Osteoblast (primary cell): ENCODE results near the gene SCAMP2. TPM values are rescaled to one million over a fixed set of nuclear protein-coding genes. Genes with fewer than 3 reads are reported as not detected.
A peak's percentile ranks its signal among the peaks of the same experiment; 100 is the strongest.

Experiments used
- DNase-seq: peaks from one replicate; pipeline ENCODE4 v3.0.0; 2011; ENCODE audit warnings: low spot score, mixed read lengths; ENCODE audit not compliant: insufficient read length; ENCODE audit errors: missing footprints
- H2AFZ ChIP-seq: 2 replicates; pipeline ENCODE4 v1.6.0; 2011; ENCODE audit warnings: mild to moderate bottlenecking, low read length
- H3K27ac ChIP-seq: 2 replicates; pipeline ENCODE4 v1.5.1; 2011; ENCODE audit warnings: mild to moderate bottlenecking, low read depth, low read length, moderate library complexity
- H3K27me3 ChIP-seq: 2 replicates; pipeline ENCODE4 v1.6.0; 2012; ENCODE audit warnings: mild to moderate bottlenecking, control low read depth, inconsistent platforms, low read length, moderate library complexity; ENCODE audit not compliant: insufficient read depth
- H3K36me3 ChIP-seq: 2 replicates; pipeline ENCODE4 v1.5.1; 2011; ENCODE audit warnings: mild to moderate bottlenecking, low read length, control low read depth, moderate library complexity; ENCODE audit not compliant: insufficient read depth
- H3K4me1 ChIP-seq: 2 replicates; pipeline ENCODE4 v1.5.1; 2011; ENCODE audit warnings: mild to moderate bottlenecking, low read length, control low read depth, moderate library complexity; ENCODE audit not compliant: insufficient read depth
- H3K4me2 ChIP-seq: 2 replicates; pipeline ENCODE4 v1.6.0; 2011; ENCODE audit warnings: mild to moderate bottlenecking, low read length; ENCODE audit not compliant: insufficient read depth
- H3K4me3 ChIP-seq: fragments of 200-600 bp; sonication (generic); 3 replicates; pipeline ENCODE4 v1.5.1; 2012; ENCODE audit warnings: mild to moderate bottlenecking, low read length, inconsistent platforms; ENCODE audit not compliant: insufficient read depth
- H3K79me2 ChIP-seq: 2 replicates; pipeline ENCODE4 v1.6.0; 2012; ENCODE audit warnings: mild to moderate bottlenecking, low read length, control low read depth, inconsistent platforms; ENCODE audit not compliant: insufficient read depth
- H3K9me3 ChIP-seq: 2 replicates; pipeline ENCODE4 v1.5.1; 2011; ENCODE audit warnings: low read depth, low read length, control low read depth
- H4K20me1 ChIP-seq: 2 replicates; pipeline ENCODE4 v1.6.0; 2012; ENCODE audit warnings: mild to moderate bottlenecking, low read length, control low read depth; ENCODE audit not compliant: insufficient read depth
- total RNA-seq: library from RNA; depleted of rRNA; stranded (reverse); fragments of >200 nt; gene quantifications from 2 replicates; pipeline ENCODE4 v1.2.3, GENCODE V29; 2012
- TF ChIP-seq, protein P1 (sequence below): IDR thresholded peaks from 2 replicates; pipeline ENCODE4 v1.5.1; 2011; ENCODE audit warnings: mild to moderate bottlenecking, low read depth, low read length, moderate library complexity; ENCODE audit errors: extremely low read depth

The SCAMP2 gene
- total RNA-seq, 1 donor, result 23.9 TPM

DNA sequence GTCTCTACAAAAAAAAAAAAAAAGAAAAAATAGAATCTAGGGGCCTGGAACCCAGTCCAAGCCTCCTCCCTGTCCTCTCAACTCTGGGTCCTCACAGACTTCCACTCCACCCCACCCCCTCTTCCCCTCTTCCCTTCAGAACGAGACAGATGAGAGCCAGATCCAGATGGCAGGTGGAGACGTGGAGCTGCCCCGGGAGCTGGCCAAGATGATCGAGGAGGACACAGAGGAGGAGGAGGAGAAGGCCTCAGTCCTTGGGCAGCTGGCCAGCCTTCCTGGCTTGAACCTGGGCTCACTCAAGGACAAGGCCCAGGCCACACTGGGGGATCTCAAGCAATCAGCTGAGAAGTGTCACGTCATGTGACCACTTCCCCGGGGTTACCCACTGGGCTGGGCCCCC, 43.2 kb downstream of the SCAMP2 start:
- Histone ChIP-seq H3K27me3 (peaks cover 29% of the 10 kb centered on the region), H2AFZ (no peak overlapping the region), H3K79me2 (no peaks in the 10 kb centered on the region), H3K36me3 (no peaks in the 10 kb centered on the region), H3K9me3 (no peaks in the 10 kb centered on the region), H3K4me1 (no peaks in the 10 kb centered on the region), H3K4me2 (no peak overlapping the region), H4K20me1 (peaks cover 4% of the 10 kb centered on the region), H3K4me3 (no peak overlapping the region), H3K27ac (no peak overlapping the region)
- TF ChIP-seq, protein P1, sequence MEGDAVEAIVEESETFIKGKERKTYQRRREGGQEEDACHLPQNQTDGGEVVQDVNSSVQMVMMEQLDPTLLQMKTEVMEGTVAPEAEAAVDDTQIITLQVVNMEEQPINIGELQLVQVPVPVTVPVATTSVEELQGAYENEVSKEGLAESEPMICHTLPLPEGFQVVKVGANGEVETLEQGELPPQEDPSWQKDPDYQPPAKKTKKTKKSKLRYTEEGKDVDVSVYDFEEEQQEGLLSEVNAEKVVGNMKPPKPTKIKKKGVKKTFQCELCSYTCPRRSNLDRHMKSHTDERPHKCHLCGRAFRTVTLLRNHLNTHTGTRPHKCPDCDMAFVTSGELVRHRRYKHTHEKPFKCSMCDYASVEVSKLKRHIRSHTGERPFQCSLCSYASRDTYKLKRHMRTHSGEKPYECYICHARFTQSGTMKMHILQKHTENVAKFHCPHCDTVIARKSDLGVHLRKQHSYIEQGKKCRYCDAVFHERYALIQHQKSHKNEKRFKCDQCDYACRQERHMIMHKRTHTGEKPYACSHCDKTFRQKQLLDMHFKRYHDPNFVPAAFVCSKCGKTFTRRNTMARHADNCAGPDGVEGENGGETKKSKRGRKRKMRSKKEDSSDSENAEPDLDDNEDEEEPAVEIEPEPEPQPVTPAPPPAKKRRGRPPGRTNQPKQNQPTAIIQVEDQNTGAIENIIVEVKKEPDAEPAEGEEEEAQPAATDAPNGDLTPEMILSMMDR, result no peak
- DNase-seq, result peak; percentile 88

DNA sequence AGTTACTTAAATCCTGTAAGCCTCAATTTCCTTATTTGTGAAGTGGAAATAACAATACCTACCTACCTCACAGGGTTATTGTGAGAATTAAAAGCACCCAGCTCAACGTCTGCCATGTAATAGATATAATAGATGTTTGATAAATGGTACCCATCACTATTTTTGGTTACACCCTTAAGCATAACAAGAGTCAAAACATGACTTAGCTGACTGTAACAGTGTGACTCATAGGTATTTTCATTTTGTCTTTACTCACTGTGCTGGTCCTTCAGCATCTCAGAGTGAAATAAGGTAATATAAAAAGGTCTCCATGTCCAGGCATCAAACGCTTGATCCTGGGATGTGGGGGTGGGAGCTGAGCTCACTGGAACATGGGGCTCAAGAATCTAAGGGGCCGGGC, 43.7 kb downstream of the SCAMP2 start:
- no peaks in the 10 kb centered on the region for H3K4me1 ChIP-seq
- peaks cover 2% of the 10 kb centered on the region for H4K20me1 ChIP-seq
- no peaks in the 10 kb centered on the region for H3K79me2 ChIP-seq
- no peak overlapping the region for H3K4me2 ChIP-seq
- H3K27ac ChIP-seq, result no peak overlapping the region
- TF ChIP-seq, protein P1, result no peak
- peak; percentile 99 for DNase-seq
- H3K9me3 ChIP-seq, result no peaks in the 10 kb centered on the region
- H3K36me3 ChIP-seq, result no peaks in the 10 kb centered on the region
- no peak overlapping the region for H3K4me3 ChIP-seq
- H2AFZ ChIP-seq, result no peak overlapping the region
- peaks cover 32% of the 10 kb centered on the region for H3K27me3 ChIP-seq

DNA sequence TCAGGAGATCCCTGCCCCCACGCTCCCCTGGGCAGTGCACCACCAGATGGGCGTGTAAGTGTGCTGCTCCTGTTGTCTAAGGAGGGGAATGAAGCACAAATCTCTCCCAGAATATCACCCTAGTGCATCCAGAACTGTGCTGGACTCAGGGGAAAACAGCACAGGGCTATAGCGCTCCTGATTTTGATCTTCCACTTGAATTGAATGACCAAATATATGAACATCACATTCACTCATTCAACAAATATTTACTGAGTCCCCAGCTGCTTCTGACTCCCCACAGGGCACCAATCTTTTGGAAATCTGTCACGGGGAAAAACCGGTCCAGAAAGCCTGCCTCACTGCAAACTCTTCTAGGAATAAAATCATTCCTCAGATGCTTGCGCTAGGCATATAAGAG, 44.3 kb downstream of the SCAMP2 start:
- Histone ChIP-seq H4K20me1 (peaks cover 2% of the 10 kb centered on the region), H3K36me3 (no peaks in the 10 kb centered on the region), H3K27ac (no peak overlapping the region), H3K27me3 (peaks cover 32% of the 10 kb centered on the region), H3K79me2 (no peaks in the 10 kb centered on the region), H3K9me3 (no peaks in the 10 kb centered on the region), H3K4me1 (no peaks in the 10 kb centered on the region), H3K4me3 (no peak overlapping the region), H2AFZ (no peak overlapping the region), H3K4me2 (no peak overlapping the region)
- TF ChIP-seq, protein P1, result no peak
- DNase-seq, result peak; percentile 42

DNA sequence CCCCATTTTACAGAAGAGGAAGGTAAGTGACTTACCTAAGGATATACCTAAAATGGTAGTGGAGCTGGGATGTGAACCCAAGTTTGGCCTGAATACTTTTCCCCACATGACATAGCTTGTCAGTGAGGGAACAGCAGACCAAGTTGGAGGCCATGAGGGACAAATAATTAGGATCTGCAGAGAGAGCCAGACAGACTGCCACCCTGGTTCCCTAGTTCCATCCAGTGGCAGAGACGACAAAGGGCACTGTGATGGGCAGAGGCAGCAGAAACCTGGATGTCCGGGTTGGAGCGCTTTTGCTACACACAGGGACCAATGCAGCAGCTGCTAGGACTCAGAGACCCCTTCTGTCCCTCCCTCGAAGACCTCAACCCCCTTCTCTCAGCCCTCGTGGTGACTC, 45.6 kb downstream of the SCAMP2 start:
- H3K27me3 ChIP-seq, result peaks cover 32% of the 10 kb centered on the region
- H3K36me3 ChIP-seq, result no peaks in the 10 kb centered on the region
- no peak overlapping the region for H3K4me2 ChIP-seq
- no peaks in the 10 kb centered on the region for H3K79me2 ChIP-seq
- TF ChIP-seq, protein P1, result no peak
- no peaks in the 10 kb centered on the region for H3K4me1 ChIP-seq
- H2AFZ ChIP-seq, result no peak overlapping the region
- peaks cover 2% of the 10 kb centered on the region for H4K20me1 ChIP-seq
- no peak for DNase-seq
- no peak overlapping the region for H3K27ac ChIP-seq
- H3K9me3 ChIP-seq, result no peaks in the 10 kb centered on the region
- H3K4me3 ChIP-seq, result no peak overlapping the region
